Activated T-cell treated with anti-CD3 and anti-CD28 coated beads, Interleukin-2, amount 50 U/mL, for 24 hours (primary cell): ENCODE results near the gene TSPYL2.
A peak's percentile ranks its signal among the peaks of the same experiment; 100 is the strongest.

Experiments
- DNase-seq: peaks from one replicate; pipeline ENCODE4 v3.0.0-alpha.2; 2020
- H3K27ac Mint-ChIP-seq: 2 replicates; pipeline ENCODE4 v1.8.0; 2020; ENCODE audit warnings: mild to moderate bottlenecking, mixed read lengths
- H3K27me3 Mint-ChIP-seq: 2 replicates; pipeline ENCODE4 v1.8.0; 2020; ENCODE audit warnings: mixed read lengths
- H3K36me3 Mint-ChIP-seq: 2 replicates; pipeline ENCODE4 v1.8.0; 2020; ENCODE audit warnings: low read depth, mixed read lengths
- H3K4me1 Mint-ChIP-seq: 2 replicates; pipeline ENCODE4 v1.8.0; 2020; ENCODE audit warnings: low read depth, mixed read lengths
- H3K4me3 Mint-ChIP-seq: 2 replicates; pipeline ENCODE4 v1.8.0; 2020; ENCODE audit warnings: mild to moderate bottlenecking, moderate library complexity, mixed read lengths
- H3K9me3 Mint-ChIP-seq: 2 replicates; pipeline ENCODE4 v1.8.0; 2020; ENCODE audit warnings: mixed read lengths

The TSPYL2 gene

GRCh38 chrX:53088136-53088974, 6.2 kb downstream of the TSPYL2 start:
- Mint-ChIP-seq H3K4me3 (peak overlapping the region; percentile 73), H3K27me3 (peaks cover 39% of the 10 kb centered on the region), H3K36me3 (peaks cover 51% of the 10 kb centered on the region), H3K27ac (peak overlapping the region; percentile 91), H3K4me1 (peaks cover 61% of the 10 kb centered on the region), H3K9me3 (no peaks in the 10 kb centered on the region)
- DNase-seq, result peak; percentile 83

- DNase-seq, result no peak
Observed at GRCh38 chrX:53089224-53089842, 7.2 kb downstream of the TSPYL2 start.

GRCh38 chrX:53089925-53090324, 7.8 kb downstream of the TSPYL2 start:
- Mint-ChIP-seq H3K4me3 (no peak overlapping the region), H3K4me1 (peaks cover 52% of the 10 kb centered on the region), H3K36me3 (peaks cover 35% of the 10 kb centered on the region), H3K27me3 (peaks cover 34% of the 10 kb centered on the region), H3K9me3 (no peaks in the 10 kb centered on the region), H3K27ac (no peak overlapping the region)
- DNase-seq, result no peak

More at GRCh38 chrX:53089224-53089842, 7.2 kb downstream of the TSPYL2 start:
- peak overlapping the region; percentile 73 for H3K4me3 Mint-ChIP-seq
- peaks cover 35% of the 10 kb centered on the region for H3K27me3 Mint-ChIP-seq
- peak overlapping the region; percentile 91 for H3K27ac Mint-ChIP-seq
- peaks cover 55% of the 10 kb centered on the region for H3K4me1 Mint-ChIP-seq
- no peaks in the 10 kb centered on the region for H3K9me3 Mint-ChIP-seq
- H3K36me3 Mint-ChIP-seq, result peaks cover 41% of the 10 kb centered on the region

GRCh38 chrX:53091354-53091753, 9.2 kb downstream of the TSPYL2 start:
- DNase-seq, result no peak
- Mint-ChIP-seq H3K4me3 (no peak overlapping the region), H3K4me1 (peaks cover 48% of the 10 kb centered on the region), H3K27me3 (peaks cover 28% of the 10 kb centered on the region), H3K36me3 (peaks cover 21% of the 10 kb centered on the region), H3K27ac (no peak overlapping the region), H3K9me3 (no peaks in the 10 kb centered on the region)

GRCh38 chrX:53093177-53093655, 11.0 kb downstream of the TSPYL2 start:
- Mint-ChIP-seq H3K27me3 (peaks cover 18% of the 10 kb centered on the region), H3K36me3 (peaks cover 3% of the 10 kb centered on the region), H3K27ac (peak overlapping the region; percentile 95), H3K4me3 (peak overlapping the region; percentile 88), H3K4me1 (peaks cover 31% of the 10 kb centered on the region), H3K9me3 (no peaks in the 10 kb centered on the region)
- peak; percentile 77 for DNase-seq

GRCh38 chrX:53093748-53094581, 11.8 kb downstream of the TSPYL2 start, which contains the start of gene KANTR:
Gene KANTR (plus strand): TSS chrX:53094142. CDS start chrX:53124273, 30,131 bp downstream.
- Mint-ChIP-seq H3K36me3 (peaks cover 2% of the 10 kb centered on the region), H3K27ac (peak within 1 kb of the TSS; percentile 95), H3K4me3 (peak within 1 kb of the TSS; percentile 88), H3K27me3 (peaks cover 16% of the 10 kb centered on the region), H3K9me3 (no peaks in the 10 kb centered on the region), H3K4me1 (peaks cover 24% of the 10 kb centered on the region)
- DNase-seq, result peak; percentile 81

GRCh38 chrX:53094582-53094905, 12.4 kb downstream of the TSPYL2 start:
- Mint-ChIP-seq H3K9me3 (no peaks in the 10 kb centered on the region), H3K27me3 (peaks cover 14% of the 10 kb centered on the region), H3K36me3 (peaks cover 6% of the 10 kb centered on the region), H3K27ac (peak overlapping the region; percentile 95), H3K4me3 (peak overlapping the region; percentile 88), H3K4me1 (peaks cover 19% of the 10 kb centered on the region)
- DNase-seq, result no peak

- H3K9me3 Mint-ChIP-seq, result no peaks in the 10 kb centered on the region
- no peak overlapping the region for H3K27ac Mint-ChIP-seq
- DNase-seq, result no peak
- H3K4me3 Mint-ChIP-seq, result no peak overlapping the region
- peaks cover 19% of the 10 kb centered on the region for H3K4me1 Mint-ChIP-seq
- H3K27me3 Mint-ChIP-seq, result peaks cover 15% of the 10 kb centered on the region
- peaks cover 9% of the 10 kb centered on the region for H3K36me3 Mint-ChIP-seq
Observed at GRCh38 chrX:53095796-53096195, 13.6 kb downstream of the TSPYL2 start.

- Mint-ChIP-seq H3K27ac (no peak overlapping the region), H3K4me3 (no peak overlapping the region), H3K36me3 (peaks cover 3% of the 10 kb centered on the region), H3K27me3 (peaks cover 18% of the 10 kb centered on the region), H3K4me1 (peaks cover 6% of the 10 kb centered on the region), H3K9me3 (no peaks in the 10 kb centered on the region)
- no peak for DNase-seq
Observed at GRCh38 chrX:53114864-53115549, 32.8 kb downstream of the TSPYL2 start.

GRCh38 chrX:53115550-53115874, 33.3 kb downstream of the TSPYL2 start:
- Mint-ChIP-seq H3K36me3 (peaks cover 2% of the 10 kb centered on the region), H3K27me3 (peaks cover 13% of the 10 kb centered on the region), H3K4me3 (no peak overlapping the region), H3K27ac (no peak overlapping the region), H3K4me1 (peaks cover 6% of the 10 kb centered on the region), H3K9me3 (no peaks in the 10 kb centered on the region)
- no peak for DNase-seq

GRCh38 chrX:53116101-53116500, 33.9 kb downstream of the TSPYL2 start:
- Mint-ChIP-seq H3K9me3 (no peaks in the 10 kb centered on the region), H3K36me3 (peaks cover 2% of the 10 kb centered on the region), H3K27ac (no peak overlapping the region), H3K4me3 (no peak overlapping the region), H3K27me3 (peaks cover 12% of the 10 kb centered on the region), H3K4me1 (peaks cover 6% of the 10 kb centered on the region)
- DNase-seq, result no peak

GRCh38 chrX:53122013-53122412, 39.8 kb downstream of the TSPYL2 start:
- DNase-seq, result no peak
- no peaks in the 10 kb centered on the region for H3K9me3 Mint-ChIP-seq
- H3K27ac Mint-ChIP-seq, result no peak overlapping the region
- H3K4me3 Mint-ChIP-seq, result no peak overlapping the region
- no peaks in the 10 kb centered on the region for H3K27me3 Mint-ChIP-seq
- H3K4me1 Mint-ChIP-seq, result peaks cover 6% of the 10 kb centered on the region
- H3K36me3 Mint-ChIP-seq, result no peaks in the 10 kb centered on the region

GRCh38 chrX:53125506-53125905, 43.3 kb downstream of the TSPYL2 start:
- Mint-ChIP-seq H3K4me1 (peaks cover 6% of the 10 kb centered on the region), H3K4me3 (no peak overlapping the region), H3K36me3 (no peaks in the 10 kb centered on the region), H3K9me3 (no peaks in the 10 kb centered on the region), H3K27ac (no peak overlapping the region), H3K27me3 (peaks cover under 1% of the 10 kb centered on the region)
- DNase-seq, result no peak

GRCh38 chrX:53126377-53126776, 44.2 kb downstream of the TSPYL2 start:
- Mint-ChIP-seq H3K4me3 (no peak overlapping the region), H3K36me3 (peaks cover 3% of the 10 kb centered on the region), H3K27me3 (peaks cover 3% of the 10 kb centered on the region), H3K27ac (no peak overlapping the region), H3K4me1 (peaks cover 6% of the 10 kb centered on the region), H3K9me3 (no peaks in the 10 kb centered on the region)
- no peak for DNase-seq
